ENCODE data around the gene HTR1B. TPM values are rescaled to one million over a fixed set of nuclear protein-coding genes. Genes with fewer than 3 reads are reported as not detected.

Gene HTR1B
- total RNA-seq, 3 donors from 2014 or later = 0.15 to 0.33 TPM; not detected in 1

DNA sequence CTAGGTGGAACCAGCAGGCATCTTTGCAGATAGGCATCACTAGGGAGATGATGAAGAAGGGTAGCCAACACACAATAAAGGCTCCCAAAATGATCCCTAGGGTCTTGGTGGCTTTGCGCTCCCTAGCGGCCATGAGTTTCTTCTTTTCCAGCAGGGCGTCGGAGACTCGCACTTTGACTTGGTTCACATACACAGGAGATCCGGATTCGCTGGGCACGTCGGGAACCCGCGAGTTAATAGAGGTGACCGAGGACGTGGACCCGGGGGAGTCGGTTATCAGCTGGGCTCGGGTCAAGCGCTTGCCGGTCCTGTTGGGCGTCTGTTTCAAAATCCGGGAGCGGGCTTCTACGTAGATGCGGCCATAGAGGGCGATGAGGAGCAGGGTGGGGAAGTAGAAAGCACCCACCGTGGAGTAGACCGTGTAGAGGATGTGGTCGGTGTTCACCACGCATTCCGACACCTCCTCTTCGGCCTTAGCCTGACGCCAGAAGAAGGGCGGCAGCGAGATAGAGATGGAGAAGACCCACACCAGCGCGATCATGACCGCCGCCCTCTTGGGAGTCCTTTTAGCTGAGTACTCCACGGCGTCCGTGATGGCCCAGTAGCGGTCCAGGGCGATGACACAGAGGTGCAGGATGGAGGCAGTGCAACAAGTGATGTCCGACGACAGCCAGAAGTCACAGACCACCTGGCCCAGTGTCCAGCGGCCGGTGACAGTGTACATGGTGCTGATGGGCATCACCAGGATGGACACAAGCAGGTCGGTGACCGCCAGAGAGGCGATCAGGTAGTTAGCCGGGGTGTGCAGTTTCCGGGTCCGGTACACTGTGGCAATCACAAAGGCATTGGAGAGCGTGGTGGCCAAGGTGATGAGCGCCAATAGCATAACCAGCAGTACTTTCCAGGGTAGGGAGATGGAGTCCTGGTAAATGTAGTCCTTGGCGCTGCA, 658 bp downstream of the HTR1B start:
- Histone ChIP-seq H3K4me1 (no peaks in the 10 kb centered on the region), H3K4me3 (peak overlapping the region; percentile 27 to 68 (median 45)), H3K9me3 (no peaks in the 10 kb centered on the region), H3K27ac (no peak overlapping the region), H3K27me3 (peaks cover 7 to 41% of the 10 kb centered on the region in 2 donors), H3K36me3 (no peaks in the 10 kb centered on the region)
- intact Hi-C loops (cut with DNase I; ENCODE audit: low total_unique reads) = no loop called here
- no peak for DNase-seq (ENCODE audit: low spot score in 2 of 2)
- TF ChIP-seq CTCF (IDR thresholded peaks at IDR 0.05) = no peak
- no peak for TF ChIP-seq POLR2A (IDR thresholded peaks at IDR 0.05)

GRCh38 chr6:77461796-77462195, 1.5 kb downstream of the HTR1B start:
- Histone ChIP-seq H3K27ac (no peak overlapping the region), H3K36me3 (no peaks in the 10 kb centered on the region), H3K4me3 (no peak overlapping the region), H3K9me3 (no peaks in the 10 kb centered on the region), H3K4me1 (no peaks in the 10 kb centered on the region), H3K27me3 (peaks cover 7 to 41% of the 10 kb centered on the region in 2 donors)
- no peak for DNase-seq (ENCODE audit: low spot score in 2 of 2)
- TF ChIP-seq CTCF (IDR thresholded peaks at IDR 0.05) (no peak), POLR2A (IDR thresholded peaks at IDR 0.05) (no peak), POLR2AphosphoS5 (IDR thresholded peaks at IDR 0.05) (no peak)
- intact Hi-C loops (cut with DNase I; ENCODE audit: low total_unique reads) = no loop called here

DNA sequence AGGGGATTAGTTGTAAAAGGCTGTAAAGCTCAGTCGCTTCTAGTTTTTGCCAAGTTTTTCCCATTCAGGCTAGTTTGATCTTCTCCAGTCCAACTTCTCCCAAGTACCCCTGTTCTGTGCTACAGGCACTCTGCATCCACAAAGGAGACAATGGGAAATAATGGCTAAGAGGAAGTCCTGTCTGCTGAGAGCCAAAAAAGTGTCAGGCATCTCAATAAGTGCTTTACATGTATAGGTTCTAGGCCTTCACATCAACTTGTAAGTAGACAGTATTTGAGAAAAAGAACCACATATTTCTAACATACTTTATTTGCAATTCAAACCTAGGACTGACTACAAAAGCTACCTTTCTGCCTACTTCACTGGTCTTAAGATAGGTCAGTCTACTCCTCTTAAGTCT, 4.9 kb downstream of the HTR1B start:
- DNase-seq (ENCODE audit: low spot score in 2 of 2) = no peak
- Histone ChIP-seq H3K36me3 (no peaks in the 10 kb centered on the region), H3K9me3 (no peaks in the 10 kb centered on the region), H3K4me3 (no peak overlapping the region), H3K27me3 (peaks cover under 1 to 17% of the 10 kb centered on the region in 2 donors), H3K4me1 (no peaks in the 10 kb centered on the region), H3K27ac (no peak overlapping the region)
- intact Hi-C loops (cut with DNase I; ENCODE audit: low total_unique reads) = no loop called here
- no peak for TF ChIP-seq CTCF (IDR thresholded peaks at IDR 0.05)
- no peak for TF ChIP-seq POLR2AphosphoS5 (IDR thresholded peaks at IDR 0.05)
- no peak for TF ChIP-seq POLR2A (IDR thresholded peaks at IDR 0.05)

DNA sequence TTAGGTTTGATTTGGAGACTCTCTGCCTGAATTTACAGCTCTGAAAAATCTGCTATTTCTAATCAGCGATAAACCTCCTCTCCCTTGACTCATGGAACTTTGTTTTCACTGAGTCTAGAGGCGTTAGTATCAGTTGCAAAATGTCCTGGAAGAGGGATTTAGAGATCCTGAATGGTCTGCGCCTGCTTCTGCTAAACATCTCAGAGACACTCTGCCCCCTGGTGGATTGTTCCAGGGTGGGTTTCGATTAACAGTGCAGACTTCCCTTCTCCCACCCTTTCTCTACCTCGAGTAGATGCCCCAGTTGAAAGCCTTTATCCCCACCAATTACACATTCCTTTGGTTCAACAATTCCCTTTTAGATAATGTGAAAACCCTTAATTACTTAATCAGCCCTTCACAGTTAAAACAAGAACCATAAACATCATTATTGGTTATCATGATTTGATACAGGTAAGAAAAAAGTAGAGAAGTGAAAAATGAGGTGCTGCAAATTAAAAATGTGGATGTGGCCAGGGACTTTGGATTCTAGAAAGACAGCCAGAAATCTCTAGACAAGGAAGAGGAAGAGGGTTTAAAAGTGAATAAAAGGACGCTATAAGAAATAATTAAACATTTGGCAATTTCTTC, 5.5 kb downstream of the HTR1B start:
- Histone ChIP-seq H3K4me3 (no peak overlapping the region), H3K27me3 (peaks cover 0 to 11% of the 10 kb centered on the region in 2 donors), H3K9me3 (no peaks in the 10 kb centered on the region), H3K27ac (no peak overlapping the region), H3K36me3 (no peaks in the 10 kb centered on the region), H3K4me1 (no peaks in the 10 kb centered on the region)
- TF ChIP-seq POLR2AphosphoS5 (IDR thresholded peaks at IDR 0.05) (no peak), CTCF (IDR thresholded peaks at IDR 0.05) (peak; percentile 45 to 62 (median 61))
- DNase-seq (ENCODE audit: low spot score in 2 of 2) = no peak
- intact Hi-C loops (cut with DNase I; ENCODE audit: low total_unique reads) = no loop called here
